ENCODE results near the gene OR8J3. TPM values are rescaled to one million over a fixed set of nuclear protein-coding genes. Genes with fewer than 3 reads are reported as not detected.
"Not testable (repeated sequence)": the region's sequence is repeated elsewhere in the genome, so short reads cannot be mapped to it uniquely, and the experiment has no call there.

Gene OR8J3
- total RNA-seq, 3 donors from 2014 or later: not detected

DNA sequence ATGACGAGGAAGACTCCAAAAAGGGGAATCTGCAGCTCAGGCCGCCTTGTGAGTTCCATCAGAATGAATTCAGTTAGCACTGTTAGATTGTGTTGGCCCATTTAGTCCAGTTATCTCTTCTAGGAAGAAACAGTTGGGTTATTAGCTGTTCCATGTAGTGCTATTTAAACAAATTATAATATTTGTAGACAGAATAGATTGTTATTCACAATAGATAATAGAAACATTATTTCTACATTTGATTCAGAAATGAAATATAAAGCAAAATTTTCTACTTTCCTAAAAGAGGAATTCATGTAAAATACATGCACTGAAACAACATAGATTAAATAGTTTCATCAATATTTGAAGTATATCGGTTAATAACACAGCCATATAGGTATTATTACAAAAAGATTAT lies 20.2 kb upstream of the OR8J3 start, which contains the start of gene OR8K5:
OR8K5 (minus strand) TSS at position 101 of the 400 bp plus-strand sequence; CDS start at position 101, 0 bp downstream.
- Histone ChIP-seq H3K36me3 (no peaks in the 10 kb centered on the region), H3K27ac (no peak within 1 kb of the TSS), H3K4me1 (no peaks in the 10 kb centered on the region), H3K9me3 (peaks cover 0 to 12% of the 10 kb centered on the region in 2 donors), H3K27me3 (no peaks in the 10 kb centered on the region), H3K4me3 (no peak within 1 kb of the TSS)
- intact Hi-C loops (cut with DNase I; ENCODE audit: low total_unique reads): no loop called here
- no peak for TF ChIP-seq POLR2A (IDR thresholded peaks at IDR 0.05)
- TF ChIP-seq POLR2AphosphoS5 (IDR thresholded peaks at IDR 0.05): no peak
- TF ChIP-seq CTCF (IDR thresholded peaks at IDR 0.05): no peak
- no peak for DNase-seq (ENCODE audit: low spot score in 2 of 2)

DNA sequence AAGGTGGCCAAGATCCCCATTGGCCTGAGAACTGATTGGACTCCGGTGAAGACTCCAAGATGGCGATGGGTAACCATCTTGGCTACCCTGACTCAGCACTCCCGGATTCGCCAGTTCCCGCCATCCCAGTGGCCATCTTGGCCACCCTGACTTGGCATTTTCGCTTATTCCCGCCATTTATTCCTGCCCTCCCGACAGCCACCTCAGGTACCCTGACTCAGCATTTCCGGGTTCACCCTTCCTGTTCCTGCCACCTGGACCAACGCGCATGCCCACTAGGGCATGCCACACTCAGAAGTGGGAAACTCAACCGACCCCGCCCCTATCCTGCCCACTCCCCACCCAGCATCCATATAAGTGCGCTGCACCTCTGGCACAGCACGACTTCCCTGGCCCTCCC lies 12.3 kb upstream of the OR8J3 start:
- intact Hi-C loops (cut with DNase I; ENCODE audit: low total_unique reads): no loop called here
- Histone ChIP-seq H3K9me3 (peaks cover 5 to 33% of the 10 kb centered on the region in 2 donors), H3K4me1 (no peaks in the 10 kb centered on the region), H3K27ac (no peak overlapping the region), H3K36me3 (no peaks in the 10 kb centered on the region), H3K27me3 (no peaks in the 10 kb centered on the region), H3K4me3 (no peak overlapping the region)
- TF ChIP-seq POLR2AphosphoS5 (IDR thresholded peaks at IDR 0.05) (no peak), CTCF (IDR thresholded peaks at IDR 0.05) (no peak), POLR2A (IDR thresholded peaks at IDR 0.05) (no peak)
- DNase-seq (ENCODE audit: low spot score in 2 of 2): no peak

- H3K27me3 ChIP-seq: no peaks in the 10 kb centered on the region
- H3K4me3 ChIP-seq: no peak overlapping the region
- no peaks in the 10 kb centered on the region for H3K4me1 ChIP-seq
- peaks cover 5 to 33% of the 10 kb centered on the region in 2 donors for H3K9me3 ChIP-seq
- DNase-seq (ENCODE audit: low spot score in 2 of 2): no peak
- no peak overlapping the region for H3K27ac ChIP-seq
- intact Hi-C loops (cut with DNase I; ENCODE audit: low total_unique reads): no loop called here
- TF ChIP-seq CTCF (IDR thresholded peaks at IDR 0.05) (no peak), POLR2A (IDR thresholded peaks at IDR 0.05) (no peak)
- H3K36me3 ChIP-seq: no peaks in the 10 kb centered on the region
Measured at GRCh38 chr11:56151376-56151775, 11.4 kb upstream of the OR8J3 start.

- H3K27ac ChIP-seq; H3K27me3 ChIP-seq; H3K36me3 ChIP-seq; intact Hi-C loops (cut with DNase I; ENCODE audit: low total_unique reads); DNase-seq (ENCODE audit: low spot score in 2 of 2); H3K4me1 ChIP-seq; H3K9me3 ChIP-seq; H3K4me3 ChIP-seq: not testable (repeated sequence)
Measured at GRCh38 chr11:56143681-56144080, 3.7 kb upstream of the OR8J3 start.

DNA sequence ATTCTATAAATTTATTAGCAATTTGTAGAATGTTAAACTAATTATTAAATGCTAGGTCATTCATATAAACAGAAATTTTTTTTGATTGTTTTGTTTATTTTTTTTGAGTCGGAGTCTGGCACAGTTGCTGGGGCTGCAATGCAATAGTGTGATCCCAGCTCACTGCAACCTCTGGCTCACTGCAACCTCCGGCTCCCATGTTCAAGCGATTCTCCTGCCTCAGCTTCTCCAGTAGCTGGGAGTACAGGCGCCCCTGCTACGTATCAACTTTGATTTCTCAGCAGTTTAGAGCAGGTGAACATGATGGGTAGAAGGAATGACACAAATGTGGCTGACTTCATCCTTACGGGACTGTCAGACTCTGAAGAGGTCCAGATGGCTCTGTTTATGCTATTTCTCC lies 17.9 kb downstream of the OR8J3 start, which contains the start of gene OR8H3:
OR8H3 (plus strand) TSS at position 301 of the 400 bp plus-strand sequence; CDS start at position 301, 0 bp downstream.
- Histone ChIP-seq H3K4me1 (no peaks in the 10 kb centered on the region), H3K9me3 (no peaks in the 10 kb centered on the region), H3K4me3 (no peak within 1 kb of the TSS), H3K27me3 (no peaks in the 10 kb centered on the region), H3K36me3 (no peaks in the 10 kb centered on the region), H3K27ac (no peak within 1 kb of the TSS)
- no peak for DNase-seq (ENCODE audit: low spot score in 2 of 2)
- TF ChIP-seq POLR2AphosphoS5 (IDR thresholded peaks at IDR 0.05) (no peak), CTCF (IDR thresholded peaks at IDR 0.05) (no peak), POLR2A (IDR thresholded peaks at IDR 0.05) (no peak)
- intact Hi-C loops (cut with DNase I; ENCODE audit: low total_unique reads): no loop called here

GRCh38 chr11:56103210-56103737 lies 36.7 kb downstream of the OR8J3 start, which contains the start of gene OR8H2:
OR8H2 (plus strand) TSS chr11:56103687; CDS start chr11:56105043, 1,356 bp downstream.
- Histone ChIP-seq H3K9me3 (no peaks in the 10 kb centered on the region), H3K36me3 (no peaks in the 10 kb centered on the region), H3K4me3 (no peak within 1 kb of the TSS), H3K4me1 (no peaks in the 10 kb centered on the region), H3K27ac (no peak within 1 kb of the TSS), H3K27me3 (no peaks in the 10 kb centered on the region)
- TF ChIP-seq POLR2A (IDR thresholded peaks at IDR 0.05) (no peak), CTCF (IDR thresholded peaks at IDR 0.05) (no peak), POLR2AphosphoS5 (IDR thresholded peaks at IDR 0.05) (no peak)
- no peak for DNase-seq (ENCODE audit: low spot score in 2 of 2)
- intact Hi-C loops (cut with DNase I; ENCODE audit: low total_unique reads): no loop called here
